K562 (cell line): ENCODE results near the gene G6PC3. TPM values are rescaled to one million over a fixed set of nuclear protein-coding genes. Genes with fewer than 3 reads are reported as not detected.

Experiments used
- ATAC-seq: fragments of 200-7000 bp; cut with Tn5 transposase; 3 replicates; pipeline ENCODE4 v1.9.1; 2020; ENCODE audit warnings: moderate library complexity
- BruUV-seq: library from RNA; stranded (reverse); fragments of 400-500 nt; replicated peaks from 2 replicates; lab custom pipeline; 2021; lab: Mats Ljungman, UMichigan
- CTCF ChIA-PET: fragments of 300-600 bp; formaldehyde crosslinking; extraction: SDS; loops from one replicate; lab custom pipeline; 2021; ENCODE audit warnings: low intra/inter-chr PET ratio; lab: Yijun Ruan, JAX
- POLR2A ChIA-PET: fragments of 300-600, 350-650 bp; sonication (Branson Sonifier 250); formaldehyde crosslinking; extraction: SDS; loops from one replicate; lab custom pipeline; 2021; ENCODE audit warnings: antibody characterized with exemption, inconsistent platforms; lab: Yijun Ruan, JAX
- DNase-seq, 4 experiments: peaks; one replicate each; pipeline versions ENCODE4 v3.0.0 to v3.0.0-alpha.2; 2011 to 2018; ENCODE audit warnings: low spot score in 3 of 4, mixed read lengths in 3 of 4; ENCODE audit errors: extremely low read depth in 1 of 4
- FAIRE-seq: peaks from 2 replicates; lab custom pipeline; 2011; peaks lifted over from hg19 to GRCh38; lab: Jason Lieb, UNC
- H2AFZ ChIP-seq: 2 replicates; pipeline ENCODE4 v1.6.0; 2011; ENCODE audit warnings: low read depth, low read length, control low read depth, inconsistent platforms
- H3K27ac ChIP-seq: fragments of 200-600 bp; 3 replicates; pipeline ENCODE4 v1.8.0; 2011; ENCODE audit warnings: low read depth, mild to moderate bottlenecking, control low read depth, inconsistent platforms, low read length, moderate library complexity, mixed read lengths; ENCODE audit errors: extremely low read depth
- H3K27me3 ChIP-seq, 2 experiments: fragments of 300-600 bp in 1 of 2; 2 replicates in 1 of 2; 3 replicates in 1 of 2; pipeline versions ENCODE4 v1.6.0 to v1.8.0; 2011; ENCODE audit warnings: inconsistent platforms in 2 of 2, low read length in 2 of 2, mild to moderate bottlenecking in 1 of 2, mixed read lengths in 1 of 2, moderate library complexity in 1 of 2; ENCODE audit not compliant: control insufficient read depth in 2 of 2, insufficient read depth in 2 of 2
- H3K36me3 ChIP-seq: fragments of 300-600 bp; 3 replicates; pipeline ENCODE4 v1.8.0; 2011; ENCODE audit warnings: mild to moderate bottlenecking, low read length, inconsistent platforms; ENCODE audit not compliant: control insufficient read depth, insufficient read depth
- H3K4me1 ChIP-seq, 2 experiments: fragments of 200-600 bp in 1 of 2; replicated peaks in 1 of 2; 2 replicates in 1 of 2; 3 replicates in 1 of 2; pipeline versions ENCODE4 v1.5.1 to v1.8.0; 2011; ENCODE audit warnings: inconsistent platforms in 2 of 2, low read length in 2 of 2, mild to moderate bottlenecking in 1 of 2, mixed read lengths in 1 of 2, moderate library complexity in 1 of 2; ENCODE audit not compliant: control insufficient read depth in 2 of 2, insufficient read depth in 2 of 2
- H3K4me2 ChIP-seq: 2 replicates; pipeline ENCODE4 v1.6.1; 2011; ENCODE audit warnings: low read length, control low read depth, inconsistent platforms, mixed read lengths; ENCODE audit not compliant: insufficient read depth
- H3K4me3 ChIP-seq: fragments of 200-600 bp; sonication (generic), shearing (Covaris generic); 2 replicates; pipeline ENCODE4 v1.5.1; 2016; ENCODE audit warnings: control low read depth, inconsistent platforms
- H3K79me2 ChIP-seq: fragments of 200-600 bp; 3 replicates; pipeline ENCODE4 v1.8.0; 2011; ENCODE audit warnings: low read length, inconsistent platforms; ENCODE audit not compliant: control insufficient read depth, insufficient read depth
- H3K9ac ChIP-seq, 2 experiments: 2 replicates each; pipeline versions ENCODE4 v1.6.0 to v1.6.1; 2011; ENCODE audit warnings: low read depth in 2 of 2, low read length in 2 of 2, control low read depth in 1 of 2, inconsistent platforms in 1 of 2, mild to moderate bottlenecking in 1 of 2, mixed read lengths in 1 of 2; ENCODE audit not compliant: insufficient read depth in 1 of 2
- H3K9me1 ChIP-seq: one replicate; pipeline ENCODE4 v1.6.0; 2011; ENCODE audit warnings: inconsistent platforms, mild to moderate bottlenecking, low read length, moderate library complexity; ENCODE audit not compliant: control insufficient read depth, insufficient read depth
- H3K9me3 ChIP-seq: replicated peaks from 2 replicates; pipeline ENCODE4 v1.5.1; 2011; ENCODE audit warnings: low read depth, low read length, inconsistent platforms; ENCODE audit not compliant: control insufficient read depth, insufficient read depth
- H4K20me1 ChIP-seq: replicated peaks from 2 replicates; pipeline ENCODE4 v1.6.1; 2011; ENCODE audit warnings: low read length, inconsistent platforms, mixed read lengths; ENCODE audit not compliant: control insufficient read depth, insufficient read depth
- EP400 ChIP-seq: fragments of 450-650 bp; IDR thresholded peaks from 2 replicates; pipeline ENCODE4 v1.6.1; 2017; ENCODE audit warnings: antibody characterized with exemption, mild to moderate bottlenecking, moderate library complexity
- POLR2G ChIP-seq: fragments of 200-400 bp; formaldehyde crosslinking; IDR thresholded peaks from 2 replicates; pipeline ENCODE4 v1.6.1; 2017; ENCODE audit warnings: low read depth, mild to moderate bottlenecking, antibody characterized with exemption, low read length, moderate library complexity
- RBFOX2 ChIP-seq: fragments of 200-400 bp; formaldehyde crosslinking; IDR thresholded peaks from 2 replicates; pipeline ENCODE4 v1.6.1; 2017; ENCODE audit warnings: low read depth, mild to moderate bottlenecking, low read length, moderate library complexity
- SAFB ChIP-seq: fragments of 200-400 bp; formaldehyde crosslinking; IDR thresholded peaks from 2 replicates; pipeline ENCODE4 v1.6.1; 2017; ENCODE audit warnings: low read depth, low read length, borderline replicate concordance
- THRAP3 ChIP-seq: fragments of 450-650 bp; IDR thresholded peaks from 2 replicates; pipeline ENCODE4 v1.6.1; 2016; ENCODE audit warnings: mild to moderate bottlenecking, inconsistent platforms, borderline replicate concordance
- YY1 ChIP-seq, 3 experiments: IDR thresholded peaks; 2 replicates each; pipeline ENCODE4 v1.6.1; 2011; ENCODE audit warnings: low read length in 2 of 3, mild to moderate bottlenecking in 2 of 3, moderate library complexity in 2 of 3, borderline replicate concordance in 1 of 3, control low read depth in 1 of 3, low read depth in 1 of 3; ENCODE audit not compliant: insufficient read depth in 3 of 3, insufficient replicate concordance in 2 of 3, control insufficient read depth in 1 of 3, insufficient read length in 1 of 3; ENCODE audit errors: extremely low read depth in 1 of 3
- ZNF239 ChIP-seq: fragments of 250-450 bp; sonication (Bioruptor Pico); IDR thresholded peaks from 2 replicates; pipeline ENCODE4 v1.4.0; 2020; ENCODE audit warnings: mild to moderate bottlenecking
- ZNF449 ChIP-seq: fragments of 250-450 bp; sonication (Bioruptor Pico); IDR thresholded peaks from 2 replicates; pipeline ENCODE4 v1.8.0; 2022; ENCODE audit warnings: moderate library complexity, mild to moderate bottlenecking, inconsistent platforms
- ZNF766 ChIP-seq: fragments of 200-800 bp; sonication (Bioruptor generic); conservative IDR thresholded peaks from 2 replicates; pipeline ENCODE4 v1.6.1; 2016; ENCODE audit warnings: missing genetic modification characterization, missing compliant biosample characterization
- WGBS: fragments of 100-300 bp; shearing (Covaris generic); methylation state at CpG from one replicate; pipeline ENCODE4 v1.1.6; 2016; ENCODE audit warnings: low coverage, mixed read lengths; ENCODE audit not compliant: insufficient coverage; ENCODE audit errors: missing lambda C conversion rate; 5-methylcytosine and 5-hydroxymethylcytosine counted together
- in situ Hi-C: fragments of 300-500 bp; cut with MboI; formaldehyde crosslinking; loops from 4 replicates; pipeline ENCODE4 v1.15.0; 2018; ENCODE audit warnings: inconsistent platforms, mixed read lengths
- intact Hi-C: fragments of 100-400 bp; cut with micrococcal nuclease; formaldehyde crosslinking; loops from 2 replicates; pipeline ENCODE4 v1.14.2; 2022
- polyA plus RNA-seq, 8 experiments: library from polyadenylated mRNA; depleted of rRNA in 4 of 8; stranded (reverse) in 5 of 8; unstranded in 3 of 8; fragments of >200 nt; fragmentation: Nextera tagmentation in 2 of 8; fragmentation: Illumina TruSeq in 1 of 8; extraction: Ambion mirVana in 2 of 8; extraction: Trizol in 1 of 8; gene quantifications; 2 replicates each; pipeline versions ENCODE4 v1.2.1 to v1.2.3, GENCODE V29; 2011 to 2014; ENCODE audit warnings: inconsistent platforms in 1 of 8, missing spikeins in 1 of 8
- total RNA-seq, 7 experiments: library from RNA; depleted of rRNA in 6 of 7; stranded (reverse); fragments of >200 nt in 6 of 7; fragmentation: Illumina TruSeq in 2 of 7; extraction: Trizol in 2 of 7; gene quantifications; 2 replicates each; pipeline versions ENCODE4 v1.2.1 to v1.2.3, GENCODE V29; 2011 to 2021; ENCODE audit warnings: low replicate concordance in 1 of 7

The G6PC3 gene
- total and polyA plus RNA-seq, 9 of the 15 experiments (the other 6 are each of a cell fraction or from before 2014, with no cell fraction given), result 10.4 to 57.8 (median 31.1) TPM

GRCh38 chr17:44075598-44076293 lies 5.2 kb downstream of the G6PC3 start:
- Histone ChIP-seq H3K9me1 (no peaks in the 10 kb centered on the region), H3K36me3 (peaks cover 38% of the 10 kb centered on the region; the same call in 2 of the 3 replicates), H3K4me2 (no peak overlapping the region), H3K27me3 (no peaks in the 10 kb centered on the region), H3K9ac (peak overlapping the region in 1 of 2 experiments; percentile 37; a peak in 2 of 4 replicates), H3K27ac (no peak overlapping the region), H3K79me2 (peaks cover 24% of the 10 kb centered on the region), H4K20me1 (no peaks in the 10 kb centered on the region), H3K9me3 (no peaks in the 10 kb centered on the region), H2AFZ (no peak overlapping the region), H3K4me3 (no peak overlapping the region), H3K4me1 (peaks cover 3 to 23% of the 10 kb centered on the region in 2 experiments; a peak in 4 of 5 replicates)
- ChIA-PET CTCF (no interaction called here), POLR2A (interaction anchor here (1.1 to 1.3 kb wide), 2 partner anchors 8 to 11 kb away, joined by 3 to 4 read pairs; no protein-coding TSS in a partner anchor)
- in situ Hi-C loops, result no loop called here
- TF ChIP-seq SAFB (no peak), ZNF766 (CRISPR knock-in tag) (no peak), ZNF239 (CRISPR knock-in tag) (no peak), EP400 (no peak), POLR2G (peak; percentile 49), RBFOX2 (peak; percentile 39; the same call in 1 of the 2 replicates), THRAP3 (no peak), YY1 (IDR thresholded peaks at IDR 0.05; ENCODE audit: borderline replicate concordance in 1 of 3, control insufficient read depth in 1 of 3, extremely low read depth in 1 of 3, insufficient read depth in 3 of 3, insufficient read length in 1 of 3, insufficient replicate concordance in 2 of 3, low read depth in 1 of 3, low read length in 2 of 3) (no peak), ZNF449 (CRISPR knock-in tag) (no peak)
- intact Hi-C loops, result no loop called here
- no peak for FAIRE-seq
- no TSS peak for BruUV-seq
- WGBS, result 77% methylated on average over 10 of the region's 10 CpGs
- ATAC-seq, result no peak
- no peak for DNase-seq
